ENCODE measurements around the gene BMF. TPM values are rescaled to one million over a fixed set of nuclear protein-coding genes. Genes with fewer than 3 reads are reported as not detected.

Gene BMF
- total and polyA plus RNA-seq, 2 experiments from 2014 or later: 15.9 to 41.8 TPM

DNA sequence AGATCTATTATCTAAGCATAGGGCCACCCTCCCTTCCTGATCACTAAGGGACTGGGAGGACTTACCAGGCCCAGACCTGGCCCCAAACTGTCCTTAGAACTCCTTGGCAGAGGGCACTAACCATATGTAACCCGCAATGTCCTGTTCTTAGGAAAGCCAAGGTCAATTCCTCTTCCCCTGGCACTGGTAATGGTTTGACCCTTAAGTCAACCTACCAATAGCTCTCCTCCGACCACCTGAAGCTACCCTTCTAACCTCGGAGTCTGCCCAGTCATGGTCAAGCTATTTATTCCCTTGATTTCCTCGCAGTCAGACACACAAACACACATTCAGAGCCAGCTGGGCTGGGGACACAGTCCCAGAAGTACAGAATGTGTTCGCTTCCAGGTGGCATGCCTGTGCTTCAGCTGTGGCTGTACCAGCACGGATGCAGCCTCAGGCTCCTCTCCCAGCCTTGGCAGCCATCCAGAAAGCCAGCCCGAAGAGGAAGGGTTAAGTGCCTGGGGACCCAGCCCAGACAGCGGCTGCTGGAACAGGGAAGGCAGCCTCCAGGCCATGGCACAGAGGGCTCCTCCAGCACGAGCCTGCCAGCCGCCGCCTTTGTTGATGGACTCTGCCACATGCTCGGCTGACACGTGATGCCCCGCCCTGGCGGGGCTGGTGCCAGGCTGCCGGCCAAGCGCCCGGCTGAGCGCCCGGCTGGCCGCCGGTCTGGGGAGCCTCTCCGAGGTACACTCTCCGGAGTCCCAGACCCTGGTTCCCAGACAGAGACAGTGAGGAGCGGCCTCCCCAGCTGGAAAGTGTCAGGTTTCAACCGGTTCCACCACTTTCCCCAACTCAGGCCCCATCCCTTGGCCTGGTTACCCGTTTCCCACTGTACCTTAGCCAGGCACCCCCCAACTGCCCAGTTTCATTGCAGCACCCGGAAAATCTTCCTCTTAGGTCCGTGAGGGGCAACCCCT, 5.5 kb downstream of the BMF start:
- no peaks in the 10 kb centered on the region for H3K27me3 ChIP-seq
- TF ChIP-seq EZH2phosphoT487 (IDR thresholded peaks at IDR 0.05; ENCODE audit: low read depth, severe bottlenecking, unreplicated experiment) (no peak), EZH2 (IDR thresholded peaks at IDR 0.05; ENCODE audit: borderline replicate concordance) (no peak), CTCF (IDR thresholded peaks at IDR 0.05; ENCODE audit: poor library complexity) (no peak)
- H3K79me2 ChIP-seq: peaks cover 41% of the 10 kb centered on the region
- WGBS (ENCODE audit: low lambda C conversion rate, missing lambda C conversion rate): 26% methylated on average over 29 of the region's 29 CpGs
- H3K4me3 ChIP-seq: no peak overlapping the region
- no peaks in the 10 kb centered on the region for H3K9me3 ChIP-seq (ENCODE audit: low read depth)
- H4K20me1 ChIP-seq (ENCODE audit: insufficient read depth, poor library complexity, severe bottlenecking): no peaks in the 10 kb centered on the region
- peaks cover 94% of the 10 kb centered on the region for H3K4me1 ChIP-seq (ENCODE audit: insufficient read depth)
- no peaks in the 10 kb centered on the region for H3K9me2 ChIP-seq (replicated peaks; ENCODE audit: insufficient read depth)
- H2AFZ ChIP-seq: no peak overlapping the region
- peak overlapping the region; percentile 94 for H3K27ac ChIP-seq
- peak overlapping the region; percentile 73 for H3K4me2 ChIP-seq
- no peaks in the 10 kb centered on the region for H3K36me3 ChIP-seq (replicated peaks; ENCODE audit: insufficient read depth, low read depth)
- peak; percentile 91 for DNase-seq (ENCODE audit: low spot score)

- no peak overlapping the region for H2AFZ ChIP-seq
- no peaks in the 10 kb centered on the region for H4K20me1 ChIP-seq (ENCODE audit: insufficient read depth, poor library complexity, severe bottlenecking)
- H3K4me3 ChIP-seq: no peak overlapping the region
- H3K4me2 ChIP-seq: no peak overlapping the region
- H3K9me2 ChIP-seq (replicated peaks; ENCODE audit: insufficient read depth): no peaks in the 10 kb centered on the region
- H3K36me3 ChIP-seq (replicated peaks; ENCODE audit: insufficient read depth, low read depth): no peaks in the 10 kb centered on the region
- no peaks in the 10 kb centered on the region for H3K9me3 ChIP-seq (ENCODE audit: low read depth)
- H3K79me2 ChIP-seq: peaks cover 47% of the 10 kb centered on the region
- peaks cover 96% of the 10 kb centered on the region for H3K4me1 ChIP-seq (ENCODE audit: insufficient read depth)
- H3K27me3 ChIP-seq: no peaks in the 10 kb centered on the region
- WGBS (ENCODE audit: low lambda C conversion rate, missing lambda C conversion rate): 68% methylated on average over 6 of the region's 6 CpGs
- H3K27ac ChIP-seq: peak overlapping the region; percentile 94
- no peak for TF ChIP-seq EZH2phosphoT487 (IDR thresholded peaks at IDR 0.05; ENCODE audit: low read depth, severe bottlenecking, unreplicated experiment)
- no peak for TF ChIP-seq EZH2 (IDR thresholded peaks at IDR 0.05; ENCODE audit: borderline replicate concordance)
- TF ChIP-seq CTCF (IDR thresholded peaks at IDR 0.05; ENCODE audit: poor library complexity): no peak
- DNase-seq (ENCODE audit: low spot score): no peak
These were observed 7.5 kb downstream of the BMF start for GRCh38 chr15:40100947-40101905.

GRCh38 chr15:40100123-40100946, 8.3 kb downstream of the BMF start:
- Histone ChIP-seq H3K27me3 (no peaks in the 10 kb centered on the region), H3K36me3 (replicated peaks; ENCODE audit: insufficient read depth, low read depth) (no peaks in the 10 kb centered on the region), H2AFZ (no peak overlapping the region), H3K27ac (peak overlapping the region; percentile 94), H4K20me1 (ENCODE audit: insufficient read depth, poor library complexity, severe bottlenecking) (no peaks in the 10 kb centered on the region), H3K4me1 (ENCODE audit: insufficient read depth) (peaks cover 96% of the 10 kb centered on the region), H3K4me3 (no peak overlapping the region), H3K9me3 (ENCODE audit: low read depth) (no peaks in the 10 kb centered on the region), H3K4me2 (peak overlapping the region; percentile 1), H3K9me2 (replicated peaks; ENCODE audit: insufficient read depth) (no peaks in the 10 kb centered on the region), H3K79me2 (peaks cover 45% of the 10 kb centered on the region)
- DNase-seq (ENCODE audit: low spot score): no peak
- WGBS (ENCODE audit: low lambda C conversion rate, missing lambda C conversion rate): 68% methylated on average over 13 of the region's 13 CpGs
- TF ChIP-seq EZH2phosphoT487 (IDR thresholded peaks at IDR 0.05; ENCODE audit: low read depth, severe bottlenecking, unreplicated experiment) (no peak), CTCF (IDR thresholded peaks at IDR 0.05; ENCODE audit: poor library complexity) (no peak), EZH2 (IDR thresholded peaks at IDR 0.05; ENCODE audit: borderline replicate concordance) (no peak)

All from hepatocyte (in vitro differentiated cells).